Gastrocnemius medialis (tissue), 4 donors: ENCODE results near the gene MRE11. TPM values are rescaled to one million over a fixed set of nuclear protein-coding genes. Genes with fewer than 3 reads are reported as not detected.

Experiments
- ATAC-seq, 2 donors: fragments of 150-250 bp; one replicate each; pipeline ENCODE4 v1.9.1; 2016
- DNase-seq, 2 donors: peaks; one replicate each; pipeline ENCODE4 v3.0.0-alpha.2; 2019
- H3K27ac ChIP-seq, 4 donors: fragments of 200-600 bp; sonication (generic); 1 replicate in 1 of 4; 2 replicates in 3 of 4; pipeline ENCODE4 v1.5.1; 2016 to 2018; ENCODE audit warnings: mild to moderate bottlenecking in 2 of 4, moderate library complexity in 1 of 4
- H3K27me3 ChIP-seq, 3 donors: fragments of 200-600 bp; sonication (generic) in 2 of 3; 1 replicate in 1 of 3; 2 replicates in 2 of 3; pipeline versions ENCODE4 v1.5.1 to v1.6.0; 2016 to 2019; ENCODE audit warnings: mild to moderate bottlenecking in 1 of 3, moderate library complexity in 1 of 3
- H3K36me3 ChIP-seq, 2 donors: fragments of 200-600 bp; sonication (generic) in 1 of 2; one replicate each; pipeline ENCODE4 v1.5.1; 2017 to 2018
- H3K4me1 ChIP-seq, 2 donors: fragments of 200-600 bp; sonication (generic) in 1 of 2; one replicate each; pipeline ENCODE4 v1.5.1; 2016 to 2017; ENCODE audit warnings: mild to moderate bottlenecking in 2 of 2
- H3K4me3 ChIP-seq, 4 donors: fragments of 200-600 bp; sonication (generic) in 3 of 4; 1 replicate in 1 of 4; 2 replicates in 3 of 4; pipeline ENCODE4 v1.5.1; 2016 to 2019; ENCODE audit warnings: mild to moderate bottlenecking in 2 of 4
- H3K9me3 ChIP-seq, 3 donors: fragments of 200-600 bp; sonication (generic) in 2 of 3; 1 replicate in 1 of 3; 2 replicates in 2 of 3; pipeline ENCODE4 v1.5.1; 2016 to 2019
- POLR2A ChIP-seq, 2 donors: fragments of 450-650 bp; IDR thresholded peaks; one replicate each; pipeline ENCODE4 v1.6.1; 2017; ENCODE audit warnings: antibody characterized with exemption in 2 of 2, mild to moderate bottlenecking in 2 of 2, moderate library complexity in 2 of 2
- in situ Hi-C, 4 donors: fragments of 200-750 bp; cut with MboI; loops; one replicate each; pipeline versions ENCODE4 v1.15.0 to v1.8.0; 2017; ENCODE audit warnings: low sequenced_read_pairs in 4 of 4
- intact Hi-C: fragments of 100-400 bp; cut with DNase I; formaldehyde crosslinking; loops from one replicate; pipeline ENCODE4 v1.15.1; 2023; ENCODE audit warnings: low total_unique reads
- total RNA-seq, 4 donors: library from RNA; depleted of rRNA; stranded (reverse); fragments of >200 nt; gene quantifications; one replicate each; pipeline versions ENCODE4 v1.1.0 to v1.2.3, GENCODE V29; 2016
- TF ChIP-seq, protein P1 (sequence below), 5 experiments: fragments of 450-650 bp in 3 of 5; fragments of 200-600 bp in 2 of 5; sonication (generic) in 2 of 5; IDR thresholded peaks in 4 of 5; conservative IDR thresholded peaks in 1 of 5; 1 replicate in 4 of 5; 2 replicates in 1 of 5; pipeline ENCODE4 v1.5.1; 2016 to 2019; ENCODE audit warnings: antibody characterized with exemption in 5 of 5, mild to moderate bottlenecking in 3 of 5, moderate library complexity in 3 of 5

Gene MRE11
- total RNA-seq, 4 donors from 2014 or later: 5.3 to 12.3 (median 5.9) TPM

DNA sequence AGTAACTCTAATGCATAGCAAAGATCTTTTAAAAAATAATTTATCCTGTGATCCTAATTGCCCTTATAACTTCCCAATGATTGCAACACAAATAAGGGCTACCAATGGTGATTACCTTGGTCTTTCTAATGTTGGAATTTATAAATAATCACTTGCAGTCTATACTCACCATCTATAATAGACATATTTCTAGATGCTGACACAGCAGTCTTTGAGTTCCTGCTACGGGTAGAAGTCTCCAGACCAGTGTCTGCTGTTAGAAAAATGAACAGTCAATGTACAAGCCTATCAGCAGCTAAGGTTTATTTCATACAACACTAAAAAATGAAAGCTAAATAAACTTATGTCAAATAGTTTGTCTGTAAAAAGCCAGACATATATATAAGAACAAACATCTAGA, 48.0 kb downstream of the MRE11 start:
- H3K27me3 ChIP-seq: no peaks in the 10 kb centered on the region
- intact Hi-C loops: no loop called here
- in situ Hi-C loops: no loop called here
- peaks cover 0 to 39% of the 10 kb centered on the region in 2 donors for H3K36me3 ChIP-seq
- H3K4me3 ChIP-seq: no peak overlapping the region
- no peak for DNase-seq
- ATAC-seq: no peak
- H3K9me3 ChIP-seq: no peaks in the 10 kb centered on the region
- H3K4me1 ChIP-seq: no peaks in the 10 kb centered on the region
- no peak overlapping the region for H3K27ac ChIP-seq
- no peak for TF ChIP-seq POLR2A (IDR thresholded peaks at IDR 0.05)
- TF ChIP-seq, protein P1, sequence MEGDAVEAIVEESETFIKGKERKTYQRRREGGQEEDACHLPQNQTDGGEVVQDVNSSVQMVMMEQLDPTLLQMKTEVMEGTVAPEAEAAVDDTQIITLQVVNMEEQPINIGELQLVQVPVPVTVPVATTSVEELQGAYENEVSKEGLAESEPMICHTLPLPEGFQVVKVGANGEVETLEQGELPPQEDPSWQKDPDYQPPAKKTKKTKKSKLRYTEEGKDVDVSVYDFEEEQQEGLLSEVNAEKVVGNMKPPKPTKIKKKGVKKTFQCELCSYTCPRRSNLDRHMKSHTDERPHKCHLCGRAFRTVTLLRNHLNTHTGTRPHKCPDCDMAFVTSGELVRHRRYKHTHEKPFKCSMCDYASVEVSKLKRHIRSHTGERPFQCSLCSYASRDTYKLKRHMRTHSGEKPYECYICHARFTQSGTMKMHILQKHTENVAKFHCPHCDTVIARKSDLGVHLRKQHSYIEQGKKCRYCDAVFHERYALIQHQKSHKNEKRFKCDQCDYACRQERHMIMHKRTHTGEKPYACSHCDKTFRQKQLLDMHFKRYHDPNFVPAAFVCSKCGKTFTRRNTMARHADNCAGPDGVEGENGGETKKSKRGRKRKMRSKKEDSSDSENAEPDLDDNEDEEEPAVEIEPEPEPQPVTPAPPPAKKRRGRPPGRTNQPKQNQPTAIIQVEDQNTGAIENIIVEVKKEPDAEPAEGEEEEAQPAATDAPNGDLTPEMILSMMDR (IDR thresholded peaks at IDR 0.05 in 4 of 5, conservative IDR thresholded peaks at IDR 0.05 in 1 of 5): no peak

- H3K4me3 ChIP-seq: no peak overlapping the region
- no peak for TF ChIP-seq POLR2A (IDR thresholded peaks at IDR 0.05)
- TF ChIP-seq, protein P1 (IDR thresholded peaks at IDR 0.05 in 4 of 5, conservative IDR thresholded peaks at IDR 0.05 in 1 of 5): no peak
- peaks cover 3 to 69% of the 10 kb centered on the region in 2 donors for H3K36me3 ChIP-seq
- in situ Hi-C loops (no loop called here), intact Hi-C loops (no loop called here)
- no peaks in the 10 kb centered on the region for H3K4me1 ChIP-seq
- H3K9me3 ChIP-seq: no peaks in the 10 kb centered on the region
- no peaks in the 10 kb centered on the region for H3K27me3 ChIP-seq
- H3K27ac ChIP-seq: no peak overlapping the region
- ATAC-seq (no peak), DNase-seq (no peak)
Observed at GRCh38 chr11:94433049-94433448, 60.6 kb downstream of the MRE11 start.

DNA sequence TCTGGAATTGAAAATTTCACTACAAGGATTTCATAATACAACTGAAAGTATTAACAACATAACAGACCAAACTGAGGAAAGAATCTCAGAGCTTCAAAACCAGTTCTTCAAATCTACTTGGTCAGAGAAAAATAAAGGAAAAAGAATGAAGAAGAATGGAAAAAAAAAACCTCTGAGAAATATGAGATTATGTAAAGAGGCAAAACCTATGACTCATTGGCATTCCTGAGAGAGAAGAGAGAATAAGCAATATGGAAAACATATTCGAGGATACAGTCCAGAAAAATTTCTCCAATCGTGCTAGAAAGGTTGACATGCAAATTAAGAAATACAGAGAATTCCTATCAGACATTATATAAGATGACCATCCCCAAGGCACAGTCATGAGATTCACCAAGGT, 69.0 kb downstream of the MRE11 start:
- Histone ChIP-seq H3K27ac (no peak overlapping the region), H3K9me3 (no peaks in the 10 kb centered on the region), H3K4me1 (no peaks in the 10 kb centered on the region), H3K4me3 (no peak overlapping the region), H3K27me3 (no peaks in the 10 kb centered on the region), H3K36me3 (peaks cover 0 to 21% of the 10 kb centered on the region in 2 donors)
- ATAC-seq (no peak), DNase-seq (no peak)
- intact Hi-C loops (no loop called here), in situ Hi-C loops (loop anchor here in 1 of 4 donors (25.0 kb wide), 1 partner anchor 537 kb away; no protein-coding TSS in a partner anchor)
- TF ChIP-seq POLR2A (IDR thresholded peaks at IDR 0.05): no peak
- TF ChIP-seq, protein P1 (IDR thresholded peaks at IDR 0.05 in 4 of 5, conservative IDR thresholded peaks at IDR 0.05 in 1 of 5): no peak

DNA sequence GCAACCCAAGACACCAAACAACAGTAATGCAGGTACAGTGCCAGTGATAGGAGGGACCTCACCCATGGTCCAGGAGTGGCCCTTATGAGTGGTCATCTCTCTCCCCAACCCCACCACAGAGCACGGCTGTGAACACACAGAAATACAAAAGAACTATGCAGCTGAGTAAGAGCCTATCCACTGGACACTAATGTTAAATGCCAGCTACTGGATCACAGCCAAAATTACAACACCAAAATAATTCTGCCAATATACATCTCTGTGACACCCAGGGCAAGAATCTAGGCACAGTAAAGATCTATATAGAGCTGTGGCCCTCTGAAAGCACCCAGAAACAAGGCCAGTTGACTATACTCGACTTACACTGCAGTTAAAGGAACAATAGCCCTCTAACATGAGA, 69.6 kb downstream of the MRE11 start:
- no peak for ATAC-seq
- in situ Hi-C loops (loop anchor here in 1 of 4 donors (25.0 kb wide), 1 partner anchor 537 kb away; no protein-coding TSS in a partner anchor), intact Hi-C loops (no loop called here)
- no peaks in the 10 kb centered on the region for H3K4me1 ChIP-seq
- TF ChIP-seq POLR2A (IDR thresholded peaks at IDR 0.05): no peak
- TF ChIP-seq, protein P1 (IDR thresholded peaks at IDR 0.05 in 4 of 5, conservative IDR thresholded peaks at IDR 0.05 in 1 of 5): no peak
- H3K36me3 ChIP-seq: peaks cover 0 to 19% of the 10 kb centered on the region in 2 donors
- no peaks in the 10 kb centered on the region for H3K9me3 ChIP-seq
- H3K27ac ChIP-seq: no peak overlapping the region
- no peaks in the 10 kb centered on the region for H3K27me3 ChIP-seq
- H3K4me3 ChIP-seq: no peak overlapping the region
- no peak for DNase-seq

GRCh38 chr11:94423507-94423906, 70.1 kb downstream of the MRE11 start:
- no peaks in the 10 kb centered on the region for H3K9me3 ChIP-seq
- peaks cover 0 to 14% of the 10 kb centered on the region in 2 donors for H3K36me3 ChIP-seq
- H3K27ac ChIP-seq: no peak overlapping the region
- no peaks in the 10 kb centered on the region for H3K4me1 ChIP-seq
- intact Hi-C loops: no loop called here
- DNase-seq (no peak), ATAC-seq (no peak)
- H3K4me3 ChIP-seq: no peak overlapping the region
- in situ Hi-C loops: loop anchor here in 1 of 4 donors (25.0 kb wide), 1 partner anchor 536 kb away; no protein-coding TSS in a partner anchor
- TF ChIP-seq POLR2A (IDR thresholded peaks at IDR 0.05): no peak
- TF ChIP-seq, protein P1 (IDR thresholded peaks at IDR 0.05 in 4 of 5, conservative IDR thresholded peaks at IDR 0.05 in 1 of 5): no peak
- no peaks in the 10 kb centered on the region for H3K27me3 ChIP-seq
